Right ventricle myocardium superior (tissue), 1 donor: ENCODE measurements around the gene LRRC27. TPM values are rescaled to one million over a fixed set of nuclear protein-coding genes. Genes with fewer than 3 reads are reported as not detected.

Source experiments
- ATAC-seq: fragments of 200-7000 bp; cut with Tn5 transposase; one replicate; pipeline ENCODE4 v1.9.1; 2020; ENCODE audit warnings: mild to moderate bottlenecking; ENCODE audit not compliant: poor library complexity
- DNase-seq: peaks from one replicate; pipeline ENCODE4 v3.0.0-alpha.2; 2020
- intact Hi-C: fragments of 100-400 bp; cut with DNase I; formaldehyde crosslinking; loops from one replicate; pipeline ENCODE4 v1.11.2; 2022
- total RNA-seq: library from RNA; stranded (reverse); fragmentation: NEBNext Ultra II Directional; extraction: Animal tissue kit (Norgen Biotek cat#: 25700); gene quantifications from one replicate; pipeline ENCODE4 v1.2.1, GENCODE V29; 2021
- donor health status: DM: no; HTN: yes; CAD: no; lungs with severe emphysema.

Gene LRRC27
- total RNA-seq, 1 donor from 2014 or later = 3.9 TPM

DNA sequence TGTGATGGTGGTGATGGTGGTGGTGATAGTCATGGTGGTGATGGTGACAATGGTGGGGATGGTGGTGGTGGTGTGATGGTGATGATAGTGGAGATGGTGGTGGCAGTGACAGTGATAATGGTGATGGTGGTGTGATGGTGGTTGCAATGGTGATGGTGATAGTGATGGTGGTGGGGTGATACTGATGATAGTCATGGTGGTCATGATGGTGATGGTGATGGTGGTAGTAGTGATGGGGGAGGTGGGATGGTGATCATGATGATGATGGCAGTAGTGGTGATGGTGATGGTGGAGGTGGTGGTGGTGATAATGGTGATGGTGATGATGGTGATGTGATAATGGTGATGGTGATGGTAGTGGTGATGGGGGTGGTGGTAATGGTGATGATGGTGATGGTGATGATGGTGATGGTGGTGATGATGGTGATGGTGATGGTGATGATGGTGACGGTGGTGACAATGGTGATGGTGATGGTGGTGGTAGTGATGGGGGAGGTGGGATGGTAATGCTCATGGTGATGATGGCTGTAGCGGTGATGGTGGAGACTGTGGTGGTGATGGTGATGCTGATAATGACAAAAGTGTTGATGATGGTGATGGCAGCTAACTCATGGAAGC lies 60.3 kb downstream of the LRRC27 start:
- ATAC-seq (no peak), DNase-seq (peak; percentile 1)
- intact Hi-C loops = loop anchor here (2.0 to 10.0 kb wide), 2 partner anchors 57 to 243 kb away; no protein-coding TSS in a partner anchor

DNA sequence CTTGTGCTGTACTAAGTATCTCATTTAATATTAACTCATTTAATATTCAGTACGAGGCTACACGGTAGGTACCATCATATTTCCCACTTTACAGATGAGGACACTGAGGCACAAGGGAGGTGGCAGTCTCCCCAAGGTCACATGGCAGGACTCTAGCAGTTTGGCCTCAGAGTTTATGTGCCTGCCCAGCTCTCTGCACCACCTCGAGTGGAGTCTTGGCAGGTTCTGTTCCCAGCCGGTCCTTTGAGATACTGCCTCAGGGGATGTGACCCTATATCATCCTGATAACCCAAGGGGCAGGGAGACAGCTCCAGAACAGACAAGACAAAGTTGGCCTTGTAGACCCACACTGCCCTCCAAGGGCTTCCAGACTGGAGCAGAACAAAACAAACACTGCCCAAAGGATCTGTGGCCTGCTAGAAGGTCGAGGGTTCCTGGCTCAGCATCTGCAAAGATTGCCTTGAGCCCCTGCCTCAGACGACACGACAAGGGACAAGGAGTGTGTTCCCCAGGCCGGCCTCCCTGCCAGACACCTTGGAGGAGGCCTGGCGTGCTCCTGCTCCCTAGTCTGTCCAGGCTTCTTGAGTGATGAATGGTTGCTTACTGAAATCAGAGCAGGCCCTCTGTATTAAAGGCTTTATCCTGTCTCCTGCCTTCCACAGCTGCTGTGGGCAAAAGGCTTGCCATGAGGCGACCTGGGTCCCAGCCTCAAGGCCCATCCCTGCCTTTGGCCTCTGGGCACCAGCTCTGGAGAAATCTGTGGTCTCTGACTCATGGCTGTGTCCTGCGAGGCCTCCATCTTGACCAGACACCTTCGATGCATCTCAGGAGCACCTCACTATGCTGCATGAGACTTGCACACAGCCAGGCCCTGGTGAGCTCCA lies 61.1 kb downstream of the LRRC27 start:
- intact Hi-C loops = loop anchor here (2.0 to 10.0 kb wide), 2 partner anchors 56 to 242 kb away; no protein-coding TSS in a partner anchor
- peak; percentile 20 for DNase-seq
- ATAC-seq = no peak

DNA sequence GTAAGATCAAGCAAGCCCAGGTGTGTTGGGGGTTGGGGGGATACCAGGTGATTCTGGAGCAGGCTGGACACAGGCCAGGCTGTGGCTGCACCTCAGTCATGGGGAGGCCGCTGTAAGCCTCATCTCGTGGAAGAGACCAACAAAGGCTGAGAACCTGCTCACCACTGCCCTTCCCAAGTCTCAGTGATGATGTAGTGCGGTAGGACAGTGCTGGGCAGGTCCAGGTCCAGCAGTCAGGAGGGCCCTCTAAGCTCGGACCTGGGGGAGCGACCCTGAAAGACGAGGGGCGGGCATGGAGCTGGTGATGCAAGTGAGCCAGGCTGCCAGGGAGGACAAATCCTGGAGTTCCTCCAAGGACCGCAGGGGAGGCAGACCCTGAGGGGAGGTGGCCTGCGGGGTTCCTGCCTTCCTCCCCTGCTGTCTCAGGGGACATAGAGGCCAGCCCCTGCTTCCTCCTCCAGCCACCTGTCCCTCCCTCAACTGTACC lies 61.7 kb downstream of the LRRC27 start:
- ATAC-seq = no peak
- intact Hi-C loops = loop anchor here (2.0 to 10.0 kb wide), 2 partner anchors 55 to 241 kb away; no protein-coding TSS in a partner anchor
- peak; percentile 38 for DNase-seq

DNA sequence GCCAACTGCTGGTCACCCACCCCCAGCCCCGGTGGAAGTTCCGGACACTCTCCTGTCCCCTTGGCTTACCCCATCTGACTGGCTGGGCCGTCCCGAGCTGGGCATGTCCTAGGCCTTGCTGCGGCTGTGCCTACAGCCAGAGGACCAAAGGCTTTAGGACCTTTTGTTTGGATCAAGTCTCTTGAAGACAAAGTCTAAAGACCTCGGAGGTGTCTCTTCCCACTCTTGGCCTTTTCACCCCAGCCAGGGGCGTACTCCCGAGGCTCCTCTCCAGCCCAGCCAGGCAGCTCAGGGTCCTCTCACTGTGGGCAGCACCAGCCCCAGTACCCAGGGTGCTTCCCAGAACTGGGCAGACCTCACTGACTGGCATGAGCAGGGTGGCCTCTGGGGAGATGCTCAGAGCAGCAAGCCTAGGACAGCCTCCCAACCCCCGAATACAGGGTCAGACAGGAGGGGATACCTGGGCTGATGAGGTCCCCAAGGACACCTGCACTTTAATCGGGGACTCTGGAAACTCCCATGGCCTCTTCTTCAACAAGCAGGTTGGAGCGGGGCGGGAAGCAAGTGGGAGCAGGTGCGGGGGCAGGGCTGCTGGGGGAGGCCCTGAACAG lies 62.3 kb downstream of the LRRC27 start:
- DNase-seq (peak; percentile 39), ATAC-seq (no peak)
- intact Hi-C loops = loop anchor here (10.0 kb wide), 1 partner anchor 240 kb away; no protein-coding TSS in a partner anchor

DNA sequence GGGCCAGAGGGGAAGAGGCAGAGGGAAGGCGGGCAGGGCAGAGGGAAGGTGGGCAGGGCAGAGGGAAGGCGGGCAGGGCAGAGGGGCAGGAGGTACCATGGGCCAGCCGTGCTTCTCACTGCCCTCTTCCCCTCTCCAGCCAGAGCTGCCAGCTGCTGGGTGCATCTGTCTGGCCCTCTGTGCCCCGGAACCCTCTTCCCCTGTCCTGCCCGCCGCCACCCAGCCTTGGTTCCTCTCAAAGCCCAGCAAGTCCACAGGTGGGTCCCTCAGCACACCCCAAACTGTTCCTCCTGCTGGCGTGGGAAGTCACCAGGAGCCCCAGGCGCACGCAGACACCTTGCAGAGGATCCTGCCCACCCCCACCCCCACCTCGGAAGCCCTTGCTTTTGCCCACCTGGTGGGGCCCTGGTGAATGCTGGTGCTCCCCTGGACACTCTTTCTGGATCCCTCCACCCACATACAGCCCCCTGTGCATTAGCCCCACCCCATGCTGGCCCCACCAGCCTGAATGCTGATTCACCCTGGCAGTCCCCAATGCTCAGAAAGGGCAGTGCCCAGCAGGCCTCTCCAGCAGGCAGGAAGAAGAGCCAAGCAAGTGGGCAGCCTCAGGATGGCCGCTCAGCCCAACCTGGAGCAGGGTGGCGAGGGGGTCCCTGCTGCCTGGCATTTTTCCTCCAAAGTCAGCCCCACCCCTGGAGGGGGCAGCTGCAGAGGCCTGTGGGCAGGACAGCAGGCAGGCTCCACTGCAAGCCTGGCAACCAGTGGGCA lies 63.1 kb downstream of the LRRC27 start:
- ATAC-seq (peak; percentile 0), DNase-seq (peak; percentile 55)
- intact Hi-C loops = loop anchor here (10.0 kb wide), 1 partner anchor 240 kb away; no protein-coding TSS in a partner anchor

DNA sequence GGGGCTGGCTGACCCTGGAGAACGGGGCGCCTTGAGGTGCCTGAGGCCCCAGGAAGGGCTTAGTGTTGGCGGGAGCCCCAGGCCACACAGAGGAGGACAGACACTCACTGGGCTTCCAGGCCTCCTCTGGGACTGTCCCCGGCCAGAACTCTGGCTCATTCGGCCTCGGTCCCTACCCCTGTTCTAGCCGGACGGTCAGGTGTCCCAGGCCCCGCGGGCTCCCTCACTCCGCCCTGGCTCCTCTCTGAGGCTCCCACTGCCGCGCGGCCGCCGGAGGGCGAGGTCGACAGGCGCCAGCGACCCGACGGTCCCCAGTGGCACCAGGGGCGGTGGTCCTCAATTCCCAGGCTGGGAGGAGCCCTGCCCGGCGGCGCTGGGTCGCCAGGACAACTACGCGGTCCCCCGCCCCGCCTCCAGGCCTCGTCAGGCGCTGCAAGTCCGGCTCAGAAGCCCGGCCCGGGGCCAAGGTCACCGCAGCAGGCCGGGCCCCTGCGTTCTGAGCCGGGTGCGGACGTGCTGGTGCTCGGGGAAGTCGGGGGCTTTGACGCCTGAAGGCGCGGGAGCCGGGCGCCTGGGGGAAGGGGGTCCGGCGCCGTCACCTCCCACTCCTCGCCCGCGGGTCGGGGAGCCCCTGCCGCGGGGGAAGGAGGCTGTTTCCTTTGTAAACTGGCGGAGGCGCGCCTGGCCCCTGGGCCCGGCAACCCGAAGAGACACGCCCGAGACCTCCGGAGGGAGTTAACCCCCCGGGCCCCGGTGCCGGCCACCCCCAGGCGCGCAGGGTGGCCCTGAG lies 63.9 kb downstream of the LRRC27 start:
- ATAC-seq = peak; percentile 71
- peak; percentile 91 for DNase-seq
- intact Hi-C loops = loop anchor here (10.0 kb wide), 1 partner anchor 239 kb away; no protein-coding TSS in a partner anchor

DNA sequence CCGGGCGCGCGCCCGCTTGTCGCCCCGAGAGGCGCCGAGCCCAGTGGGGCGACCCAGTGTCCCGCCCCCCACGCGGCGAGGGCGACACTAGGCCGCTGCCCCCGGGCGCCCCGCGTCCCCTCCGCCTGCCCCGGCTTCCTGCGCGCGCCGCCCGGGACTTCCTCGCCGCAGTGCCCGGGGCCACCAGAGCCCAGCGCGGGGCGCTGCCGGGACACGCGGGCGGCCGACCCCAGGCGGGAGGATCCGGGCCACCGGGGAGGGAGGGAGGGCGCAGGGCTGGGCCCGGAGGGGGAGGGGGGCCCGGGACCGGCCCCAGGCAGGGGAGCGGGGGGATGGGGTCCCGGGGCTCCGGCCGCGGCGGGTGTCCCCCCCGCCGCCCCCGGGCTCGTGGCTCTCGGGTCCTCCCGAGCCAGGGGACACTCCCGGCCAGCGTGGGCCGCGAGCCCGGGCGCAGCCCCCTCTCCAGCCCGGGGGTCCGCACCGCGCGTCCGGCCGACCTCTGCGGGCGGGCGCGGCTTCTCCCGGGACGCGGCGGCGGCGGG lies 64.6 kb downstream of the LRRC27 start:
- intact Hi-C loops = loop anchor here (10.0 kb wide), 1 partner anchor 238 kb away; no protein-coding TSS in a partner anchor
- peak; percentile 48 for ATAC-seq
- DNase-seq = peak; percentile 76

DNA sequence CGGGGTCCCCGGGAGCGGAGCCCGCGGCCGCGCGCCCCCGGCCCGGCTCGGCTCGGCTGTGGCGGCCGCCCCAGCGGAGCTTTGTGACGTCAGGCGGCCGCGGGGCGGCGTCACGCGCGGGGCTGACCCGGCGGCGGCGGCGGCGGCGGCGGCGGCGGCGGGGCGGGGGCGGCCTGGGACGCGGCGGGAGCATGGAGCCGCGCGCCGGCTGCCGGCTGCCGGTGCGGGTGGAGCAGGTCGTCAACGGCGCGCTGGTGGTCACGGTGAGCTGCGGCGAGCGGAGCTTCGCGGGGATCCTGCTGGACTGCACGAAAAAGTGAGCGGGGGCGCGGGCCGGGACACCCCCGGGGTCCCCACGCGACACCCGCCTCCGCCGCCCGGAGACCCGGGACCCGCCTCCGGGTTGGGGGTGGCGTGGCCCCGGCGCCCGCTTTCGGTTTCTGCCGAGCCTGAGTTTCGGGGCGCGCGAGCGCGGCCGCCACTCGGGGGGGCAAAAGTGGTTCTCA lies 65.1 kb downstream of the LRRC27 start, which contains the start of gene PWWP2B:
Gene PWWP2B, plus strand, starts transcription at position 165 of the 506 bp plus-strand sequence. Its CDS starts 27 bp downstream, at position 192.
- DNase-seq (peak; percentile 76), ATAC-seq (peak; percentile 9)
- intact Hi-C loops = loop anchor here (10.0 kb wide), 1 partner anchor 238 kb away; no protein-coding TSS in a partner anchor

DNA sequence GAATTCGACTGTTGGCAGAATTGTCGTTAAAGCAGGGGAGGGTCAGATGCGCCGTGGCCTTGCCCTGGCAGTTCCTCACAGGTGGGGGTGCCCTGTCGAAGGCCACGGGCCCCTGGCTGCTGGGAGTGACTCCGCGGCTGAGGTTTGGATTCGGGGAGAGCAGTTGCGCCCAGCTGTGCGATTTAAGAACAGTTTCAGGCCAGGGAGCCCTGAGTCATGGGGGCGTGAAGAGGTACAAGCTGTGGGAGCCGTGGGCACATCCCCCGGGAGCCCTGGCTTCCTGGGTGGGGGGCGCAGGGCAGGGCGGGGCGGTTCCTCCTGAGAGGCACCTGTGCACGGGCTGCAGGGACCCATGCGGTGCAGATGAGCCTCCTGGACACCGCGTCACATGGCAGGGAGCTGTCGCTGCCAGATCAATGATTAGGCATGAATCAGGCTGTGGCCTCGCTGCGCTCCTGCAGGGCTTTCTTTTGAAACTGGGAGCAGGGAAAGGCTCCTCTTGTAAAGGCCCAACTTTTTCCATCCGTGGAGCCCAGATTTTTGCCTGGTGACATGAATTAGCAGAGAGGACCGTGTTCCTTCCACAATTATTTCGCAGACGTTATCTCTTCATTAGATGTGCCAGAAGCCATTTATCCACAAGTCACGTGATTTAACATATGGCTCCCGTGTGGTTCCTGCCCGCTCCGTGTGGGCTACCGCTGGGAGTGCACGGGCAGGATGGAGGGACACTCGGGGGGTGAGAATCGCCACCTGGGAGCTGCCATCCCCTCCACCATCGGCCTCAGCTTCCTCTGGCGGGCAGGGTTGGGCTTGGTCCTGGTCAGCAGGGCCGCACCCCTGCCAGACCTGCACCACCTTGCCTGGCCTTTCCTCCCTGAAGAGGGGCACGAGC lies 65.9 kb downstream of the LRRC27 start:
- DNase-seq (peak; percentile 61), ATAC-seq (peak; percentile 4)
- intact Hi-C loops = loop anchor here (10.0 kb wide), 1 partner anchor 237 kb away; no protein-coding TSS in a partner anchor

DNA sequence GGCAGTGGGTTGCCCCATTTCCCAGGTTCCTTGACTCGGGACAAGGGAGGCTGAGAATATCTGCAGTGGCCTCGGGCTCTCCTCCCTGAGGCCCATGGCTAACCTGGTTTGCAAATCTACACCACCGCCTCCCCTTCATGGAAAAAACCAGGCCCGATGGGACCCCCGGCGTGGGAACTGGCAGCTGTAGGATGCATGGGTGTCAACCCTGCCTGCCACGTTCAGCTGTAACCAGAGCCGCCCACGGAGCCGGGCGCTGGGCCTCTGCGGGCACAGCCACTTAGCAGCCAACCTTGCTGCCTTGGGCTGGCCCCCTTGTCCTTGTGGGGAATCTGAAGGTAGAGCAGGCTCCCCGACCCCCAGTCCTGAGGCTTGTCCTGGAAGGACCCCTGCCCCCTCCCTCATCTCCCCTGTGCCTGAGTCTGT lies 66.6 kb downstream of the LRRC27 start:
- peak; percentile 40 for DNase-seq
- intact Hi-C loops = loop anchor here (10.0 kb wide), 1 partner anchor 236 kb away; no protein-coding TSS in a partner anchor
- ATAC-seq = no peak

DNA sequence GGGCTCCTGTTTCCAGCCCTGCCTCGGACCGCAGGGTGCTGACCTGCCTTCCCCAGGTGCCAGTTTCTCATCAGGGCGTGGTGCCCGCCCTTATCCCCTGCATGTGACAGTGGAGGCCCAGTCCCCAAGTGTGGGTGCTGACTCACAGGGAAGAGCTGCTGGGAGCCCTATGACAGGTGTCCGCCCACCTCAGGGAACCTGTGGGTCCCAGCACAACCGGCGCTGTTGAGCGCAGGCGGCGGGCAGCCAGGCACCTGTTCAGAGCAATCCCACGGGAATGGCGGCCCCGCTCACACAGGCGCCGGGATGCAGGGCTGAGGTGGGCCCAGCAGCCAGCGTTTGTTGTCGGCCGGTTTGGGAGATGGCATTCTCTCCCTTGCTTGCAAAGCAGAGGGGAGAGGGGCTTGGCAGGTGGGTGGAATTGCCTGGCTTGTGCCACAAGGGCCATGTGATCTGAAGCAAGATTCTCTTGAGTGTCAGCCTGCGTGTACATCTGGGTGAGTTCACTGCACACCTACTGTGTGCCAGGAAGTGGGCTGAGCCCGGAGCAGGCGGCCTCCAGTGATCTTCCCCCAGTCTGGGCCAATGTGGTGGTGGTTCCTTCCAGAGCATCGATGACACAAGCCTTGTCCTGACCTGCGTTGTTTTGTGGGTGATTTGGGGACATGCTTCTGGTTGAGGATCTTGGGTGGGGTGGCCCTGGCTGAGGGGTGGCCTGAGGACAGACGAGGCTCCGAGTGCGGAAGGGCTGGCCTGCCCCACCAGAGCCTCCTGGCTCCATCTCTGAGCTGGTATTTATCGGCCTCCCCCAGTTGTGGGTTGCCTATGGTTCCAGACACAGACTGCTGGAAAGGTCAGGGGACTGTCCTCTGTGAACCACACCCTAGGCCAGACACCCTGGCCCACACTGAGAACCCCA lies 67.4 kb downstream of the LRRC27 start:
- intact Hi-C loops = loop anchor here (10.0 kb wide), 1 partner anchor 235 kb away; no protein-coding TSS in a partner anchor
- no peak for ATAC-seq
- DNase-seq = peak; percentile 34

DNA sequence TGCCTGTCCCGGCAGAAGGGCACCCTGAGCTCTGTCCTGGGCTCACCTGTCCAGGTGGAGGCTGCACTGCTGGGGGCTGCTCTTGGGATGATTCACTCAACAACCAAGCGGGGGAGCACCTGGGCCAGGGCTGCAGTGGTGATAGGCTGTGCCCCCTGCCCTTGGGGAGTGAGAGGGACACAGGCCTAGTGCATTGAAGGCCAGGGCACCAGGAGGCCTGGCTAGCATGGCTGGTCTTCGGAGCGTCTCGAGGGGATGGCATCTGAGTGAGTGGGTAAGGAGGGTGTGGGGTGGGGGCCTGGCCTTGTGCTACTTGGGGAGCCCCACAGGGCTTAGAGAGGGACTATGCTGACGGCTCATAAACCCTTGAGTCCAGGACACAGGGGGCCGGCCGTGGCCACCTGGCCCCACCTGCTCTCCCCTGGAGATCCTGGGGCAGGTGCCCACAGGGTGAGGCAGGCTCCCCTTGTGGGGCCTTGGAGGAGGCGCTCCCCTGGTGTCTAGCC lies 68.1 kb downstream of the LRRC27 start:
- intact Hi-C loops = no loop called here
- ATAC-seq (no peak), DNase-seq (peak; percentile 40)

DNA sequence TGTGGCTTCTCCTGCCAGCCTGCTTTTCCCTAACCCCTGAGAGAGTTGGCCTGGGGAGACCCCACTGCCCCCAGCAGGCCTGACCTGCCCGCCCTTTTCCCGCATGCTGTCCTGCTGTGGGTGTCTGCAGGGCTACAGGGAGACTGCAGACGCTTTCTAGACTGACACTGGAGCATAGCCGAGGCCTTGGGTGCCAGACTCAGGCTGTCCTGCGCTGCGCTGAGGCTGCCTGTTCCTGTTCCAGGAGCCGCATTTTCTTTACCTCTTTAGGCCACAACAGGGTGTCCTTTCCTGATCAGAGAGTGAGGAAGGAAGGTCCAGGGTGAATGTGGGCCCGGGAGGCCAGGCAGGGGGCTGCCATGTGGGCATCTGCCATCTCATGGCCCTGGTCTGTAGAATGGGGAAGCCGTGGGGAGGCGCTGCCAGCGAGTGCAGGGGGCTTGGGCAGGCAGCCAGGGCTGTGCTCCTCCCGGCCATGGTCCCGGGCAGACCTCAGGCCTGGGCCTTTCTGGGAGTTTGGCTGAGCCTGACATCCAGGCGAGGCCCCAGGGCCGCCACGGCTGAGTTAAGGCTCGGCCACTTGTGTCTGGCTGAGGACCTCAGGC lies 68.7 kb downstream of the LRRC27 start:
- peak; percentile 6 for ATAC-seq
- intact Hi-C loops = no loop called here
- DNase-seq = peak; percentile 56
